GM18508 (cell line): Measurements from ENCODE around the gene PLXDC1.

Experiments
- ATAC-seq: cut with Tn5 transposase; IDR thresholded peaks from one replicate; pipeline ENCODE4 v1.9.1; 2021; ENCODE audit warnings: moderate number of reproducible peaks; ENCODE audit not compliant: insufficient read depth, unreplicated experiment

Gene PLXDC1

GRCh38 chr17:39151150-39151942, at the start of gene PLXDC1:
PLXDC1 (minus strand) TSS chr17:39151637; CDS start chr17:39151437, 200 bp downstream.
- no peak for ATAC-seq

- ATAC-seq = no peak
Observed at GRCh38 chr17:39200957-39201510, 49.6 kb upstream of the PLXDC1 start.

GRCh38 chr17:39200070-39200879, 48.8 kb upstream of the PLXDC1 start, which contains the start of gene RPL19:
RPL19 (plus strand) TSS chr17:39200283; CDS start chr17:39200345, 62 bp downstream.
- no peak for ATAC-seq

DNA sequence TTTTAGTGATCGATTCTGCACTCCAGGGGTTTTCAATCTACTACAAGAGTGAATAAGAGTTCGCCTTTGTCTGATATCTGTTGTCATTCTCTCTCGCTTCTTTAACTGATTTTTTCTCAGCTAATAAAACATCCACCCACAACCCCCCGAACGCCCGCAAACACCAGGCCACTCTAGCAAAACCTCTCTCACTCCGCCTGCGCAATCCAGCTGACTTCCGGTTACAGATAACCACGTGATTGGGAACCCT, 48.3 kb upstream of the PLXDC1 start:
- no peak for ATAC-seq

GRCh38 chr17:39198186-39198566, 46.7 kb upstream of the PLXDC1 start:
- ATAC-seq = no peak

GRCh38 chr17:39197380-39198185, 46.1 kb upstream of the PLXDC1 start, which contains the start of gene CACNB1:
CACNB1 (minus strand) TSS chr17:39197669; CDS start chr17:39197495, 174 bp downstream.
- ATAC-seq = no peak

GRCh38 chr17:39196808-39197291, 45.4 kb upstream of the PLXDC1 start:
- ATAC-seq = no peak

GRCh38 chr17:39196241-39196807, 44.9 kb upstream of the PLXDC1 start:
- no peak for ATAC-seq

DNA sequence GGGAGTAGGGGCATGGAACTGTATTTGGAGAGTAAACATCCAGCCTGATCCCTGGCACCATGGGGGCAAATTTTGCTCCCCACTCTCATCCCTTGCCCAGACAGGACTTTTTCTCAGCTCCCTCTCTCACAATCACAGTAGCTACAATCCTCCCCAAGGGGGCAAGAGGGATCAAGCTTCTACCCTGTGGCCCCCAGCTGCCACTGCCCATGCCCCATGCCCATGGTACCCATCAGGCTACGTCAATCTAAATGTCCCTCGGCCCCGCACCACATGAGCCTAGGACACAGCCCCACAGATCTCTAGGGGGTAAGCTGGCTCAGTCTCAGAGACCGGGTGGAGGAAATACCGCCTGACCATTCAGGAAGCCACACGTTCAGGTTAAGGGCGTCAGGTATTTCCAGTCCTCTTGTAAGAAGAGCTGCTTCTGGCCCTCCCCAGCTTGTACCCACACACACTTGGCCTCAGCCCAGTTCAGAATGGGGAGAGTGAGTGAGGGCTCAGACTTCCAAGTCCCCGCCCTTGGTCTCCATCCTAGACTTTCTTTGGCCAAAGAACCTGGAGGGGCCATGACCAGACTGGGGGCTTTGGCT, 44.2 kb upstream of the PLXDC1 start:
- ATAC-seq = no peak

DNA sequence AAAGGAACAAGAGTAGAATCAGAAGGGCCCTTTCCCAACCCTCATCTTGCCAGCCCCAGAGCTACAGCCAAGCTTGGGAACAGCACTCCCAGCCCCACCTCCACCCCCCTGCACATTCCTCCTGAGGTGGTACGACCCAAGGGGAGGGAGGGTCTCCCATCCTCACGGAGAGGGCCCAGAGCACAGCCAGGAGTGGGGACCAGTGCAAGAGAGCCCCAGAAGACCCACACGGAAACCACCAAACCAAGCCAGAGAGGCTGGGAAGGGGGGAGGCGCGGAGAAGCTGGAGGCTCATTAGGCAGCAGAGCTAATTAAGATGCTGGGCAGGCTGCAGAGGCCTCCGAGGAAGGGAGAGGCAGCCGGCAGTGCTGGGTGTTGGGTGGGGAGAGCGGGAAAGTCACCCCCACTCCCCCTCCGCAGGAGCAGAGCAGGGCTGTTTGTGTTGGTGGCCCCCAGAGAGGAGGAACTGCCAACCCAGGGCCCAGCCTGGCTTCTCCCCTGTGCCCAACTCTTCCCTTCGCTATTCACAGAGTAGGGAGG, 43.6 kb upstream of the PLXDC1 start:
- ATAC-seq = no peak

- ATAC-seq = no peak
Observed at GRCh38 chr17:39194089-39194984, 42.9 kb upstream of the PLXDC1 start.

DNA sequence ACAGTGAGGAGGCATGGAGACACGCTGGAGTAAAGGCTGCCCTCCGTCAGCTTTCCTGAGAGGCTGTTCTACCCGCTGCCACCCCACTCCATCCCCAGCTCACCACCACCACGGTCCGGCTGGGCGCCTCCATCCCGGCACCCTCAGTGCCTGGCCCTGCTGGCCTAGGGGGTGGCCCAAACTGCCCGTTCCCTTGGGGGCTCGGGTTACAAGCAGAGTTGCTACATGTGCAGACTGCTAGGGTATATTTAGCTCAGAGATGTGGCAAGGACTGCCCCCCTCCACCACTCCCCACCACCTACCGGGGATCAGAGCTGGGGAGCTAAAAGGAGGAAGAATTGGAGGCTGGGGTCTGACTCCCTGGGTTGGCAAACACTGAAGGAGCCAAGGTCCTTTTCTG, 41.9 kb upstream of the PLXDC1 start:
- ATAC-seq = no peak

- ATAC-seq = no peak
Observed at GRCh38 chr17:39192901-39193300, 41.5 kb upstream of the PLXDC1 start.

GRCh38 chr17:39191750-39192510, 40.5 kb upstream of the PLXDC1 start:
- ATAC-seq = no peak

DNA sequence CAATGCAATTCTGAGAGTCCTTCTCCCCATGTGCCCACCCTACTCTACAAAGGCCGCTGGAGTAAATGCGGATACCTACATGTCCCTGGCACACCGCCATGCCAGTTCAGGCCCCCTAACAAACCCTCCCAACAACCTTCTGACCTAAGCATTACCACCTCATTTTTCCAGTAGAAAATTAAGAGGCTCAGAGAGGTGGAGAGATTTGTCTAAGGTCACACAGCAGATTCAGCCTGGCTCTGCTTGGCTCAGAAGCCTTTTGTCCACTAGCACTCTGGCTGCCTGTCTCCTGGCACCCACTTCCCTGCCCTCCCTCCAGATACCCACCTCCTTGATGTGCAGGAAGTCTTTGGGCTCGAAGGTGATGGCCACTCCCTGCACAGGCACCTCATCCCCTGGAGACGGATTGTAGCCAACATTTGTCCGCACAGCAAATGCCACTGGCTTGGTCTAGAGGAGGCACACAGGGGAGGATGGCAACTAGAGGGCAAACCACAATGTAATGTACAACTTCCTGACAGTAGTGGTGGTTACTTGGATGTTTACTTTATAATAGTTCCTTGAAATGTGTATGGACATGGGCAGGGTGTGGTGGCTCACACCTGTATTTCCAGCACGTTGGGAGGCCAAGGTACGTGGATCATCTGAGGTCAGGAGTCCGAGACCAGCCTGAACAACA, 35.9 kb upstream of the PLXDC1 start:
- ATAC-seq = no peak

- ATAC-seq = no peak
Observed at GRCh38 chr17:39186481-39187002, 35.1 kb upstream of the PLXDC1 start.

GRCh38 chr17:39183720-39184119, 32.3 kb upstream of the PLXDC1 start:
- no peak for ATAC-seq
